ENCODE measurements around the gene H2BK1. TPM values are rescaled to one million over a fixed set of nuclear protein-coding genes. Genes with fewer than 3 reads are reported as not detected.

Gene H2BK1
- total and polyA plus RNA-seq, 2 of the 13 experiments (the other 11 are each of a cell fraction or from before 2014, with no cell fraction given): not detected

DNA sequence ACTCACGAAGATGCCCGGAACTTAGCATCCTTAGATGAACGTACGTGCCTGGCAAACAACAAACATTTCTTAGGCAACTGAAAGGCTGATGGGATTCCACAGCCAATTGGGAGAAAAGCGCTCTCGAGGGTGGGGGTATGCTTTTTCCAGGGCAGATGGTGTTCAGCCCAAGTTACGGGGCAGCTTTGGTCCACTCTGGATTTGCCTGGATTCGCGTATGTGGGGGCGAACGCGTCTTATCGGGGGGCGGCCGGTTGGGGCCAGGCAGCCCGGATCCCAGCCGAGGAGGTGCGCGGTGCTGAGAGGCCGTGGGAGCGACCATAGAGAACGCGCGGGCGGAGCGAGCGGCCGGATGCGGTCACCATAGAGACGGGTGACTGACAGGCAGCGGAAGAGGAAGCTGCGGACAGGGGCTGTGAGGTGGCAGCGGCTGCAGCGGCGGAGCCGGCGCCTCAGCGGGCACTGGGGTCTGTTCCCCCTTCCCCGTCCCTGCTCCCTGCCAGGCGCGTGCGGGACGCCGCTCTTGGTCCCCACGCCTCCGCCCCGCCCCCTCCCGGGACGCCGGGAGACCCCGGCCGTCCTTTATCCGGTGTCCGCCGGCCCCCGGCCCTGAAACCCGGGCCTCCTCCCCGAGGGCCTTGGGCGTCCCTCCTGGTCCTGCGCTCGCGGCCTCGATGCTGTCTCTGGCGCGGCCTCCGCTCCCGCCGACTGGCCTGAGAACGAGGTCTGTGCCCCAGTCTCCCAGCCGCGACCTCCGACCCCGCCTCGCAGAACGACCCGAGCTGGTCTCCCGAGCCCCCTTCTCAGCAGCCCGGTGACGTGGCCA is 22.0 kb upstream of the H2BK1 start, which contains the start of gene CHPF2 (continued):
- TF ChIP-seq, protein P1, sequence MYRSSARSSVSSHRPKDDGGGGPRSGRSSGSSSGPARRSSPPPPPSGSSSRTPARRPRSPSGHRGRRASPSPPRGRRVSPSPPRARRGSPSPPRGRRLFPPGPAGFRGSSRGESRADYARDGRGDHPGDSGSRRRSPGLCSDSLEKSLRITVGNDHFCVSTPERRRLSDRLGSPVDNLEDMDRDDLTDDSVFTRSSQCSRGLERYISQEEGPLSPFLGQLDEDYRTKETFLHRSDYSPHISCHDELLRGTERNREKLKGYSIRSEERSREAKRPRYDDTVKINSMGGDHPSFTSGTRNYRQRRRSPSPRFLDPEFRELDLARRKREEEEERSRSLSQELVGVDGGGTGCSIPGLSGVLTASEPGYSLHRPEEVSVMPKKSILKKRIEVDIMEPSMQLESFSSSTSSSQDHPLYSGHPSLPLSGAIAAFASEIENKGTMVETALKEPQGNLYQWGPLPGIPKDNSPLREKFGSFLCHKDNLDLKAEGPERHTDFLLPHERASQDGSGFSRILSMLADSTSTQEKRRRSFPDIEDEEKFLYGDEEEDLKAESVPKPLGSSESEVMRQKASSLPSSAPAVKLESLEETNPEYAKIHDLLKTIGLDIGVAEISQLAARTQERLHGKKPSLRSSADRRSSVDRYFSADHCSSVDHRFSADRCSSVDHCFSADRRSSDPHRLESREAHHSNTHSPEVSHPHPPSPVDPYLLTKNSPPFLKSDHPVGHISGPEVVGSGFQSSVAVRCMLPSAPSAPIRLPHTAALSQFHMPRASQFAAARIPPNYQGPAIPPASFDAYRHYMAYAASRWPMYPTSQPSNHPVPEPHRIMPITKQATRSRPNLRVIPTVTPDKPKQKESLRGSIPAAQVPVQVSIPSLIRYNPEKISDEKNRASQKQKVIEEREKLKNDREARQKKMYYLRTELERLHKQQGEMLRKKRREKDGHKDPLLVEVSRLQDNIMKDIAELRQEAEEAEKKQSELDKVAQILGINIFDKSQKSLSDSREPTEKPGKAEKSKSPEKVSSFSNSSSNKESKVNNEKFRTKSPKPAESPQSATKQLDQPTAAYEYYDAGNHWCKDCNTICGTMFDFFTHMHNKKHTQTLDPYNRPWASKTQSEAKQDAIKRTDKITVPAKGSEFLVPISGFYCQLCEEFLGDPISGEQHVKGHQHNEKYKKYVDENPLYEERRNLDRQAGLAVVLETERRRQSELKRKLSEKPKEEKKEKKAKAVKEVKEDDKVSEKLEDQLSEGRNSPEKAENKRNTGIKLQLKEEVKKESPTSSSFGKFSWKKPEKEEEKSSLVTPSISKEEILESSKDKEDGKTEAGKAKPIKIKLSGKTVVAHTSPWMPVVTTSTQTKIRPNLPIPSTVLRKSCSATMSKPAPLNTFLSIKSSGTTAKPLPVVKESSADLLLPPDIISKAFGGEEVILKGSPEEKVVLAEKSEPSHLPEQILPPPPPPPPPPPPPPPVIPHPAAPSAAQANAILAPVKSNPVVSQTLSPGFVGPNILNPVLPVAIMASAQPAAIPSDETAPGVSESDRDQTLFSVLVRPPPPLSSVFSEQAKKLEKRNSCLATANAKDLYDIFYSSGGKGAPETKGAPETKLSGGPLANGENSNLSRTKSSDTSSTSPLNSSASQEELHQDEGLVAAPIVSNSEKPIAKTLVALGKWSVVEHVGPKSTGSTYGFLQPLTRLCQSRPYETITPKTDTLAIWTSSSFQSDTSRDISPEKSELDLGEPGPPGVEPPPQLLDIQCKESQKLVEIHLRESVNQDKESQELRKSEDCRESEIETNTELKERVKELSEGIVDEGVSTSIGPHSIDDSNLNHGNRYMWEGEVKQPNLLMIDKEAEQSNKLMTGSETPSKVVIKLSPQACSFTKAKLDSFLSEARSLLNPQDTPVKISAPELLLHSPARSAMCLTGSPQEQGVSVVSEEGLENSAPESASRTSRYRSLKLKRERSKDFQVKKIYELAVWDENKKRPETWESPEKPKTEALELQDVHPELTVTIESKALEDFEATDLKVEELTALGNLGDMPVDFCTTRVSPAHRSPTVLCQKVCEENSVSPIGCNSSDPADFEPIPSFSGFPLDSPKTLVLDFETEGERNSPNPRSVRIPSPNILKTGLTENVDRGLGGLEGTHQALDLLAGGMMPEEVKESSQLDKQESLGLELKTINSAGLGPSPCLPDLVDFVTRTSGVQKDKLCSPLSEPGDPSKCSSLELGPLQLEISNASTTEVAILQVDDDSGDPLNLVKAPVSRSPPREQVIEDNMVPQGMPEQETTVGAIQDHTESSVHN (CRISPR knock-in tag; IDR thresholded peaks at IDR 0.05): no peak
- TF ChIP-seq NFATC3 (CRISPR knock-in tag; IDR thresholded peaks at IDR 0.05) (no peak), FOXJ3 (CRISPR knock-in tag; IDR thresholded peaks at IDR 0.05; ENCODE audit: borderline replicate concordance) (no peak), SATB2 (CRISPR knock-in tag; IDR thresholded peaks at IDR 0.05) (no peak), ZNF713 (CRISPR knock-in tag; IDR thresholded peaks at IDR 0.05) (no peak), WIZ (CRISPR knock-in tag; IDR thresholded peaks at IDR 0.05) (peak; percentile 55; the same call in 1 of the 2 replicates), ZNF75D (CRISPR knock-in tag; IDR thresholded peaks at IDR 0.05; ENCODE audit: borderline replicate concordance) (no peak), NR2F6 (IDR thresholded peaks at IDR 0.05) (no peak), NR2F6 (CRISPR knock-in tag; IDR thresholded peaks at IDR 0.05) (no peak), ZNF101 (CRISPR knock-in tag; IDR thresholded peaks at IDR 0.05; ENCODE audit: borderline replicate concordance, low read depth) (no peak), ZNF510 (CRISPR knock-in tag; IDR thresholded peaks at IDR 0.05; ENCODE audit: low read depth) (no peak), ZNF761 (CRISPR knock-in tag; conservative IDR thresholded peaks at IDR 0.05) (no peak)
